ENCODE measurements around the gene SLC7A14. TPM values are rescaled to one million over a fixed set of nuclear protein-coding genes. Genes with fewer than 3 reads are reported as not detected.

Gene SLC7A14
- total RNA-seq, 1 donor from 2014 or later, result 0.23 TPM

DNA sequence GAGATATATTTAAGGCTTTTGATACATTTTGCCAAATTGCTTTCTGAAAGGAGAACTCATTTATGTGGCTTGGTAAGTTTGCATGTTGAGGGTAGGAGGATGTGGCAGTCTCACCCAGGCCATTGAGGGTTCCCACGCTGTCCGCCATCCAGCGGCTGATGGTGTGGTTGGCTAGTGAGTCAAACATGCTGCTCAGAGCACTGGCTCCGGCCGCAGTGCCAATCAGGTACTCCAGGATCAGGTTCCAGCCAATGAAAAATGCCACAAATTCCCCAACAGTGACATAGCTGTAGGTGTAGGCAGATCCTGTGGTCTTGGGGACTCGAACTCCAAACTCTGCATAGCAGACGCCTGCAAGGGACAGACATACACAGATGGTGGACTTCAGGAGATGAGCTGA is 84.9 kb downstream of the SLC7A14 start:
- Mint-ChIP-seq H3K4me3 (ENCODE audit: unreplicated experiment) (no peak overlapping the region), H3K36me3 (ENCODE audit: low read depth, unreplicated experiment) (no peaks in the 10 kb centered on the region), H3K9me3 (ENCODE audit: unreplicated experiment) (no peaks in the 10 kb centered on the region), H3K27me3 (ENCODE audit: low read depth, unreplicated experiment) (peaks cover 5% of the 10 kb centered on the region), H3K4me1 (ENCODE audit: low read depth, unreplicated experiment) (no peaks in the 10 kb centered on the region), H3K27ac (ENCODE audit: unreplicated experiment) (no peak overlapping the region)
- Histone ChIP-seq H3K79me2 (ENCODE audit: insufficient read depth, low read length) (no peaks in the 10 kb centered on the region), H3K4me3 (ENCODE audit: insufficient read depth, low read depth, low read length) (no peak overlapping the region), H3K4me1 (ENCODE audit: insufficient read depth, low read length) (no peaks in the 10 kb centered on the region), H3K27ac (ENCODE audit: low read depth, low read length) (no peak overlapping the region), H4K20me1 (ENCODE audit: insufficient read depth, low read length) (no peaks in the 10 kb centered on the region), H3K9me3 (ENCODE audit: insufficient read depth, low read depth, low read length) (no peaks in the 10 kb centered on the region), H3K9ac (ENCODE audit: low read length) (no peak overlapping the region), H3K4me2 (ENCODE audit: low read length) (no peak overlapping the region), H2AFZ (ENCODE audit: low read depth, low read length) (no peak overlapping the region), H3K36me3 (ENCODE audit: insufficient read depth, low read length) (no peaks in the 10 kb centered on the region), H3K27me3 (ENCODE audit: insufficient read depth, low read length) (no peaks in the 10 kb centered on the region)
- DNase-seq (ENCODE audit: low read depth), result no peak
- FAIRE-seq, result no peak
- no peak for TF ChIP-seq CTCF (IDR thresholded peaks at IDR 0.05; ENCODE audit: insufficient read depth, low read depth, low read length)
- TF ChIP-seq EZH2 (IDR thresholded peaks at IDR 0.05; ENCODE audit: insufficient read depth, low read length), result no peak

DNA sequence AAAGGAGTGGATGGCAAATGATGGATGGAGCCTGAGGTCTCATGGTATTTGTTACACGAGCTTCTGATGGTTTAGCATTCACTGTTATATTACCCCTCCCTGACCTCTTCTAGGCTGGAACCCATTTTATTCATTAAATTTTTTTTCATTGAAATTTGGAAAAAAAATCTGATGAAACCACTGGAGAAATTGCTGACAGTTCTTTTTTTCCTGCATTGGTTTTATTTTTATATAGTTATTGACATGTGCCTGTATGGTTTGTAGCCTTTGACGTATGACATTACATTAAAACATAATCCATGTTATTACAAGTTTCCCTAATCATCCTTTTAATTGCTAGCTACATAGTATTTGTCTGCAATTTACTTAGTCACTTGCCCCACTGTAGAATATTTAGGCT is 85.4 kb downstream of the SLC7A14 start:
- no peaks in the 10 kb centered on the region for H3K36me3 Mint-ChIP-seq (ENCODE audit: low read depth, unreplicated experiment)
- Histone ChIP-seq H3K36me3 (ENCODE audit: insufficient read depth, low read length) (no peaks in the 10 kb centered on the region), H3K27me3 (ENCODE audit: insufficient read depth, low read length) (no peaks in the 10 kb centered on the region), H3K4me2 (ENCODE audit: low read length) (no peak overlapping the region), H3K79me2 (ENCODE audit: insufficient read depth, low read length) (no peaks in the 10 kb centered on the region), H2AFZ (ENCODE audit: low read depth, low read length) (no peak overlapping the region), H3K9me3 (ENCODE audit: insufficient read depth, low read depth, low read length) (no peaks in the 10 kb centered on the region), H3K4me3 (ENCODE audit: insufficient read depth, low read depth, low read length) (no peak overlapping the region), H3K27ac (ENCODE audit: low read depth, low read length) (no peak overlapping the region), H3K9ac (ENCODE audit: low read length) (no peak overlapping the region), H4K20me1 (ENCODE audit: insufficient read depth, low read length) (no peaks in the 10 kb centered on the region), H3K4me1 (ENCODE audit: insufficient read depth, low read length) (no peaks in the 10 kb centered on the region)
- no peak overlapping the region for H3K4me3 Mint-ChIP-seq (ENCODE audit: unreplicated experiment)
- DNase-seq (ENCODE audit: low read depth) (no peak), FAIRE-seq (no peak)
- H3K27ac Mint-ChIP-seq (ENCODE audit: unreplicated experiment), result no peak overlapping the region
- H3K4me1 Mint-ChIP-seq (ENCODE audit: low read depth, unreplicated experiment), result no peaks in the 10 kb centered on the region
- H3K9me3 Mint-ChIP-seq (ENCODE audit: unreplicated experiment), result no peaks in the 10 kb centered on the region
- no peak for TF ChIP-seq CTCF (IDR thresholded peaks at IDR 0.05; ENCODE audit: insufficient read depth, low read depth, low read length)
- no peak for TF ChIP-seq EZH2 (IDR thresholded peaks at IDR 0.05; ENCODE audit: insufficient read depth, low read length)
- peaks cover 5% of the 10 kb centered on the region for H3K27me3 Mint-ChIP-seq (ENCODE audit: low read depth, unreplicated experiment)

DNA sequence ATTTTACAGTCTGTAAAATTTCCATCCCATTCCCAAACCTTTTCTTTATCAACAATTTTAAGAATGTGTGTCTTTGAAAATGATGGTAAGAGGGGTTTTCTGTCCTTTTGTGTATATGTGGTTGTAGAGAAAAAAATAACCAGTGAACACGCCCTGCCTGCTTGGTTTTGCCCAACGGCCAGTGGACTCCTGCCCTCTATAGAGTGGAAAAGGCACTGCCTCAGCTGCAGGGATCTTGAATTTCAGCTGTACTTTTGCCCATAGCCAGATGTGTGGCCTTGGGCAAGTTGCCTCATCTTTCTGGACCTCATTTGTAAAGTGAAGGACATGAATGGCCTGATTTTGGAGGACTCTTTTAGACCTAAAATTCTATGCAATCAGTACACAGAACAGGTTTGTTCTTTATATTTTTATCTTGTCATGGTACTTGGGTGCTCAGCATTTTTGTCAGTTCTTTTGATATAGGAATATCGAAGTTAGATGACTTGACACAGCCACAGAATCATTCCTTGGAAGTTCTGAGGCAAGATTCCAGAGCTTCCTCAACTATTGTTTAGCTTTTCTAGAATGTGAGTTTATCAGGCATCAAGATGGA is 86.2 kb downstream of the SLC7A14 start:
- no peak overlapping the region for H3K4me3 ChIP-seq (ENCODE audit: insufficient read depth, low read depth, low read length)
- no peak overlapping the region for H3K9ac ChIP-seq (ENCODE audit: low read length)
- H3K79me2 ChIP-seq (ENCODE audit: insufficient read depth, low read length), result no peaks in the 10 kb centered on the region
- peaks cover 5% of the 10 kb centered on the region for H3K27me3 Mint-ChIP-seq (ENCODE audit: low read depth, unreplicated experiment)
- no peak for FAIRE-seq
- no peak overlapping the region for H3K4me2 ChIP-seq (ENCODE audit: low read length)
- H4K20me1 ChIP-seq (ENCODE audit: insufficient read depth, low read length), result no peaks in the 10 kb centered on the region
- no peaks in the 10 kb centered on the region for H3K4me1 Mint-ChIP-seq (ENCODE audit: low read depth, unreplicated experiment)
- no peak overlapping the region for H3K27ac ChIP-seq (ENCODE audit: low read depth, low read length)
- no peak for DNase-seq (ENCODE audit: low read depth)
- no peaks in the 10 kb centered on the region for H3K27me3 ChIP-seq (ENCODE audit: insufficient read depth, low read length)
- H3K9me3 ChIP-seq (ENCODE audit: insufficient read depth, low read depth, low read length), result no peaks in the 10 kb centered on the region
- H3K36me3 ChIP-seq (ENCODE audit: insufficient read depth, low read length), result no peaks in the 10 kb centered on the region
- no peaks in the 10 kb centered on the region for H3K4me1 ChIP-seq (ENCODE audit: insufficient read depth, low read length)
- H2AFZ ChIP-seq (ENCODE audit: low read depth, low read length), result no peak overlapping the region
- H3K27ac Mint-ChIP-seq (ENCODE audit: unreplicated experiment), result no peak overlapping the region
- no peaks in the 10 kb centered on the region for H3K9me3 Mint-ChIP-seq (ENCODE audit: unreplicated experiment)
- TF ChIP-seq CTCF (IDR thresholded peaks at IDR 0.05; ENCODE audit: insufficient read depth, low read depth, low read length) (peak; percentile 56), EZH2 (IDR thresholded peaks at IDR 0.05; ENCODE audit: insufficient read depth, low read length) (no peak)
- H3K4me3 Mint-ChIP-seq (ENCODE audit: unreplicated experiment), result no peak overlapping the region
- no peaks in the 10 kb centered on the region for H3K36me3 Mint-ChIP-seq (ENCODE audit: low read depth, unreplicated experiment)
